CD4-positive, alpha-beta T cell treated with Interleukin-15 for 4 hours (primary cell): ENCODE measurements around the gene ATF7.
"Not testable (repeated sequence)": the region's sequence is repeated elsewhere in the genome, so short reads cannot be mapped to it uniquely, and the experiment has no call there.

Source experiments
- DNase-seq: peaks from one replicate; pipeline ENCODE4 v3.0.0-alpha.2; 2020; ENCODE audit warnings: low spot score

ATF7 gene

GRCh38 chr12:53626702-53627169 is 554 bp upstream of the ATF7 start:
- DNase-seq = no peak

GRCh38 chr12:53625373-53625945 is 723 bp downstream of the ATF7 start:
- DNase-seq = no peak

- no peak for DNase-seq
These were observed 1.2 kb downstream of the ATF7 start for GRCh38 chr12:53624956-53625355.

GRCh38 chr12:53624458-53624857 is 1.7 kb downstream of the ATF7 start:
- no peak for DNase-seq

GRCh38 chr12:53623548-53624385 is 2.4 kb downstream of the ATF7 start:
- DNase-seq = no peak

GRCh38 chr12:53622724-53623123 is 3.5 kb downstream of the ATF7 start:
- no peak for DNase-seq

GRCh38 chr12:53618275-53618674 is 7.9 kb downstream of the ATF7 start:
- DNase-seq = no peak

GRCh38 chr12:53617700-53618099 is 8.5 kb downstream of the ATF7 start:
- no peak for DNase-seq

GRCh38 chr12:53616950-53617349 is 9.2 kb downstream of the ATF7 start:
- DNase-seq = no peak

- DNase-seq = no peak
These were observed 12.4 kb downstream of the ATF7 start for GRCh38 chr12:53613821-53614220.

GRCh38 chr12:53612978-53613377 is 13.2 kb downstream of the ATF7 start:
- no peak for DNase-seq

GRCh38 chr12:53611304-53611703 is 14.9 kb downstream of the ATF7 start:
- DNase-seq = no peak

GRCh38 chr12:53606688-53607087 is 19.5 kb downstream of the ATF7 start:
- not testable (repeated sequence) for DNase-seq

GRCh38 chr12:53604581-53604980 is 21.6 kb downstream of the ATF7 start:
- DNase-seq = no peak

- DNase-seq = no peak
These were observed 22.4 kb downstream of the ATF7 start for GRCh38 chr12:53603804-53604203.

GRCh38 chr12:53603196-53603595 is 23.0 kb downstream of the ATF7 start:
- DNase-seq = no peak

GRCh38 chr12:53602176-53602864 is 23.9 kb downstream of the ATF7 start:
- no peak for DNase-seq

- no peak for DNase-seq
These were observed 24.8 kb downstream of the ATF7 start for GRCh38 chr12:53601296-53601847.

GRCh38 chr12:53600490-53601295 is 25.5 kb downstream of the ATF7 start:
- DNase-seq = no peak

- no peak for DNase-seq
These were observed 26.6 kb downstream of the ATF7 start for GRCh38 chr12:53599579-53599978.

GRCh38 chr12:53598971-53599370 is 27.2 kb downstream of the ATF7 start:
- not testable (repeated sequence) for DNase-seq

GRCh38 chr12:53596920-53597363 is 29.2 kb downstream of the ATF7 start:
- no peak for DNase-seq
